ENCODE results near the gene IFT122.
"Not testable (repeated sequence)": the region's sequence is repeated elsewhere in the genome, so short reads cannot be mapped to it uniquely, and the experiment has no call there.

Gene IFT122

GRCh38 chr3:129439817-129440617 is at the start of gene IFT122, which contains the start of gene MBD4:
Gene IFT122, plus strand, starts transcription at chr3:129440224. Its CDS starts 107 bp downstream, at chr3:129440331.
Gene MBD4, minus strand, starts transcription at chr3:129439948. Its CDS starts 115 bp downstream, at chr3:129439833.
- Mint-ChIP-seq H3K9me3 (no peaks in the 10 kb centered on the region), H3K4me1 (peaks cover 60% of the 10 kb centered on the region), H3K4me3 (peak within 1 kb of the TSS; percentile 82), H3K27ac (peak within 1 kb of the TSS; percentile 94), H3K36me3 (peaks cover 30% of the 10 kb centered on the region), H3K27me3 (peaks cover 3% of the 10 kb centered on the region)
- DNase-seq: peak; percentile 99
- CTCF ChIA-PET: interaction anchor here (1.0 to 1.4 kb wide), 3 partner anchors 12 to 124 kb away, joined by 3 to 4 read pairs (median 4); a partner anchor contains a TSS

- peak overlapping the region; percentile 55 for H3K27ac Mint-ChIP-seq
- H3K27me3 Mint-ChIP-seq, H3K4me1 Mint-ChIP-seq, H3K9me3 Mint-ChIP-seq, DNase-seq, CTCF ChIA-PET, H3K4me3 Mint-ChIP-seq: not testable (repeated sequence)
- peaks cover 48% of the 10 kb centered on the region for H3K36me3 Mint-ChIP-seq
Observed at GRCh38 chr3:129391583-129391982, 48.4 kb upstream of the IFT122 start.

- H3K9me3 Mint-ChIP-seq, H3K27ac Mint-ChIP-seq, CTCF ChIA-PET, H3K4me3 Mint-ChIP-seq, DNase-seq, H3K27me3 Mint-ChIP-seq: not testable (repeated sequence)
- Mint-ChIP-seq H3K36me3 (peaks cover 48% of the 10 kb centered on the region), H3K4me1 (peaks cover 15% of the 10 kb centered on the region)
Observed at GRCh38 chr3:129392106-129392887, 47.7 kb upstream of the IFT122 start.

GRCh38 chr3:129393271-129393670 is 46.8 kb upstream of the IFT122 start:
- H3K9me3 Mint-ChIP-seq: no peaks in the 10 kb centered on the region
- peaks cover 24% of the 10 kb centered on the region for H3K4me1 Mint-ChIP-seq

GRCh38 chr3:129393760-129394564 is 46.1 kb upstream of the IFT122 start:
- H3K4me3 Mint-ChIP-seq, H3K27me3 Mint-ChIP-seq, DNase-seq, H3K9me3 Mint-ChIP-seq, H3K27ac Mint-ChIP-seq, CTCF ChIA-PET: not testable (repeated sequence)
- peaks cover 47% of the 10 kb centered on the region for H3K36me3 Mint-ChIP-seq
- H3K4me1 Mint-ChIP-seq: peaks cover 30% of the 10 kb centered on the region

More at GRCh38 chr3:129393271-129393670, 46.8 kb upstream of the IFT122 start:
- Mint-ChIP-seq H3K36me3 (peaks cover 46% of the 10 kb centered on the region), H3K27ac (no peak overlapping the region), H3K4me3 (no peak overlapping the region), H3K27me3 (no peaks in the 10 kb centered on the region)
- DNase-seq: no peak
- CTCF ChIA-PET: no interaction called here

GRCh38 chr3:129398803-129399144 is 41.2 kb upstream of the IFT122 start:
- peak overlapping the region; percentile 92 for H3K27ac Mint-ChIP-seq
- peak; percentile 40 for DNase-seq
- CTCF ChIA-PET: interaction anchor here (1.2 to 3.3 kb wide), 4 partner anchors 14 to 40 kb away, joined by 3 to 15 read pairs (median 5); no protein-coding TSS in a partner anchor
- peaks cover 37% of the 10 kb centered on the region for H3K4me1 Mint-ChIP-seq
- peaks cover 23% of the 10 kb centered on the region for H3K36me3 Mint-ChIP-seq
- no peaks in the 10 kb centered on the region for H3K9me3 Mint-ChIP-seq
- no peaks in the 10 kb centered on the region for H3K27me3 Mint-ChIP-seq
- peak overlapping the region; percentile 94 for H3K4me3 Mint-ChIP-seq

- peaks cover 22% of the 10 kb centered on the region for H3K36me3 Mint-ChIP-seq
- peak; percentile 82 for DNase-seq
- no peaks in the 10 kb centered on the region for H3K9me3 Mint-ChIP-seq
- peaks cover 37% of the 10 kb centered on the region for H3K4me1 Mint-ChIP-seq
- peak overlapping the region; percentile 92 for H3K27ac Mint-ChIP-seq
- H3K4me3 Mint-ChIP-seq: peak overlapping the region; percentile 94
- CTCF ChIA-PET: interaction anchor here (0.7 to 3.3 kb wide), 15 partner anchors 10 to 289 kb away, joined by 3 to 15 read pairs (median 4); partner anchors contain the start of genes EFCAB12, IFT122 and MBD4
- no peaks in the 10 kb centered on the region for H3K27me3 Mint-ChIP-seq
Observed at GRCh38 chr3:129399145-129399894, 40.7 kb upstream of the IFT122 start.

- Mint-ChIP-seq H3K36me3 (peaks cover 19% of the 10 kb centered on the region), H3K27me3 (no peaks in the 10 kb centered on the region), H3K4me3 (peak overlapping the region; percentile 94), H3K27ac (peak overlapping the region; percentile 92), H3K4me1 (peaks cover 37% of the 10 kb centered on the region), H3K9me3 (no peaks in the 10 kb centered on the region)
- no peak for DNase-seq
- CTCF ChIA-PET: interaction anchor here (0.7 to 3.3 kb wide), 15 partner anchors 9 to 782 kb away, joined by 3 to 15 read pairs (median 4); partner anchors contain the start of genes EFCAB12, IFT122 and MBD4
Observed at GRCh38 chr3:129399895-129400357, 40.1 kb upstream of the IFT122 start.

GRCh38 chr3:129402210-129402609 is 37.8 kb upstream of the IFT122 start:
- H3K27ac Mint-ChIP-seq: no peak overlapping the region
- no peak overlapping the region for H3K4me3 Mint-ChIP-seq
- no peaks in the 10 kb centered on the region for H3K9me3 Mint-ChIP-seq
- H3K4me1 Mint-ChIP-seq: peaks cover 22% of the 10 kb centered on the region
- no peak for DNase-seq
- H3K27me3 Mint-ChIP-seq: peaks cover 4% of the 10 kb centered on the region
- CTCF ChIA-PET: no interaction called here
- H3K36me3 Mint-ChIP-seq: peaks cover 5% of the 10 kb centered on the region

- peaks cover 4% of the 10 kb centered on the region for H3K27me3 Mint-ChIP-seq
- CTCF ChIA-PET: no interaction called here
Observed at GRCh38 chr3:129402616-129403015, 37.4 kb upstream of the IFT122 start.

GRCh38 chr3:129403450-129403849 is 36.6 kb upstream of the IFT122 start:
- no peak overlapping the region for H3K4me3 Mint-ChIP-seq
- H3K4me1 Mint-ChIP-seq: peaks cover 11% of the 10 kb centered on the region
- no peak for DNase-seq
- H3K9me3 Mint-ChIP-seq: no peaks in the 10 kb centered on the region
- no peak overlapping the region for H3K27ac Mint-ChIP-seq
- CTCF ChIA-PET: no interaction called here
- H3K27me3 Mint-ChIP-seq: peaks cover 8% of the 10 kb centered on the region
- H3K36me3 Mint-ChIP-seq: peaks cover 4% of the 10 kb centered on the region

More at GRCh38 chr3:129402616-129403015, 37.4 kb upstream of the IFT122 start:
- Mint-ChIP-seq H3K27ac (no peak overlapping the region), H3K4me3 (no peak overlapping the region), H3K36me3 (peaks cover 5% of the 10 kb centered on the region), H3K4me1 (peaks cover 19% of the 10 kb centered on the region), H3K9me3 (no peaks in the 10 kb centered on the region)
- no peak for DNase-seq

- CTCF ChIA-PET: no interaction called here
- H3K27ac Mint-ChIP-seq: no peak overlapping the region
- peaks cover 7% of the 10 kb centered on the region for H3K4me1 Mint-ChIP-seq
- DNase-seq: no peak
- peaks cover 11% of the 10 kb centered on the region for H3K27me3 Mint-ChIP-seq
- no peaks in the 10 kb centered on the region for H3K36me3 Mint-ChIP-seq
- H3K4me3 Mint-ChIP-seq: no peak overlapping the region
- no peaks in the 10 kb centered on the region for H3K9me3 Mint-ChIP-seq
Observed at GRCh38 chr3:129404130-129404529, 35.9 kb upstream of the IFT122 start.

GRCh38 chr3:129404610-129405009 is 35.4 kb upstream of the IFT122 start:
- no peaks in the 10 kb centered on the region for H3K36me3 Mint-ChIP-seq
- H3K4me3 Mint-ChIP-seq: no peak overlapping the region
- no peak overlapping the region for H3K27ac Mint-ChIP-seq
- no peaks in the 10 kb centered on the region for H3K9me3 Mint-ChIP-seq
- peaks cover 11% of the 10 kb centered on the region for H3K27me3 Mint-ChIP-seq
- CTCF ChIA-PET: interaction anchor here (1.8 kb wide), 1 partner anchor 10 kb away, joined by 7 read pairs; no protein-coding TSS in a partner anchor
- peaks cover 4% of the 10 kb centered on the region for H3K4me1 Mint-ChIP-seq
- no peak for DNase-seq

Measured in activated naive CD4-positive, alpha-beta T cell treated with anti-CD3 and anti-CD28 coated beads, Interleukin-2, amount 10 ng/mL, durations not matched to agents 7 days and 5 days (primary cell).